EH (cell line): ENCODE results near the gene SEPTIN5.
A peak's percentile ranks its signal among the peaks of the same experiment; 100 is the strongest.
"Not testable (repeated sequence)": the region's sequence is repeated elsewhere in the genome, so short reads cannot be mapped to it uniquely, and the experiment has no call there.

Source experiments
- DNase-seq: peaks from one replicate; pipeline ENCODE4 v3.0.0-alpha.2; 2015; ENCODE audit warnings: low read depth

The SEPTIN5 gene

DNA sequence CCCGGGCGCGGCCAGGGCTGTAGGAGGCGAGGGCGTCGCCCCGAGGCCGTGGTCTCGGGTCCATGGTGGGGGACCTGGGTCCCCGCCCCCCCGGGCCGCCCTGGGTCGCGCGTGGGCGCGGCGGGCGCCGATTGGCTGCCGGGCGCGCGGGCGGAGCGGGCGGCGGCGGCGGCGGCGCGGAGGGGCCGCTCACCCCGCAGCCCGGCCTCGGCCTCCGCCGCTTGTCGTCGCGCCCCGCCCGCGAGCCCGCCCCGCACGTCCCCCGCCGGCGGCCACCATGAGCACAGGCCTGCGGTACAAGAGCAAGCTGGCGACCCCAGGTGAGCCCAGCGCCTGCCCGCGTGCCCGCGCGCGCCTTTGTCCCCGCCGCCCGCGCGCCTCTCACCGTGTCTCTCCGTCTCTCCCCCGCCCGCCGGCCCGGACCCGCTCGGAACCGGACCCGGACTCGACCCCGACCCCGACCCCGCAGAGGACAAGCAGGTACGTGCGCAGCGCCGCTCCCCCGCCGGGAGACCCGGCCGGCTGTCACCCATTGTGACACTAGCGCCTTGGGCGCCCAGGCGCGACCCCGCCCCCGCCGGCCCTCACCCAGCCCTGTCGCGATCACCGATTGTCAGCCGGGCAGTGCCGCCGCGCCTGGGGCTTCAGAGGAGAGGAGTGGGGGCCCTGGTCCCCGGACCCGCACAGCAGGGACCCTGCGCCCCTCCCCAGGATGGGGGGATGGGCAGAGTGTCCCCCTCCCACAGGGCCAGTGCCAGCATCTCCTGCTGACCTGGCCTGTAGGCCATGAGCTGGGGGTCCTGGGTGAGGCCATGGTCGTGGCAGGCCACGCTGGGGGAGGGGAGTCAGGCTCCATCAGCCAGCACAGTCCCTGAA is at the start of gene SEPTIN5:
TSS of gene SEPTIN5 (plus strand) at position 192 of the 876 bp plus-strand sequence. CDS start at position 278, 86 bp downstream.
- no peak for DNase-seq

DNA sequence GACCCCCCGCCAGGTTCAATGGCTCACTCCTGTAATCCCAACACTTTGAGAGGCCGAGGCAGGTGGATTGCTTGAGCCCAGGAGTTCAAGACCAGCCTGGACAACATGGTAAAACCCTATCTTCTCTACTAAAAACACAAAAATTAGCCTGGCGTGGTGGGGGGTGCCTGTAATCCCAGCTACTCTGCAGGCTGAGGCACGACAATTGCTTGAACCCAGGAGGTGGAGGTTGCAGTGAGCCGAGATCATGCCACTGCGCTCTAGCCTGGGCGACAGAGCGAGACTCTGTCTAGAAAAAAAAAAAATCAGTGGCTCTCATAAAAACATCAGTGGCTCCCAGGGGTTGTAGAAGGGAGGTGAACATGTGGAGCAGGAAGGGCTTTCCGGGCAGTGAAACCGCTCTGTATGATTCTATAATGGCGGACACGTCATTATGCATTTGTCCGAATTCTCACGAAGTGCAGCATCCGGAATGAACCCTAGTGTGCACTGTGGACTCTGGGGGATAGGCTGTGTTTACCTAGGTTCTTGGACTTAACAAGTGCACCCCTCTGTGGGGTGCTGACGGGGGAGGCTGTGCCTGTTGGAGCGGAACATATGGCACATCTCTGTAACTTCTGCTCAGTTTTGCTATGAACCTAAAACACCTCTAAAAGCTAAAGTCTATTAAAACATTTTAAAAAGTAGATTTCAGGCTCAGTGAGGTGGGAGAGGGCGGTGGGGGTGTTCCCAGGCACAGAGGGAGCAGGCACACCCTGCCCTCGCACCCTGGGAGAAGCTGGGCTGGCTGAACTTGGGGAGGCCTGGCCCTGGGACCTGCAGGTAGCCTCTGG is 49.1 kb upstream of the SEPTIN5 start:
- DNase-seq: no peak

DNA sequence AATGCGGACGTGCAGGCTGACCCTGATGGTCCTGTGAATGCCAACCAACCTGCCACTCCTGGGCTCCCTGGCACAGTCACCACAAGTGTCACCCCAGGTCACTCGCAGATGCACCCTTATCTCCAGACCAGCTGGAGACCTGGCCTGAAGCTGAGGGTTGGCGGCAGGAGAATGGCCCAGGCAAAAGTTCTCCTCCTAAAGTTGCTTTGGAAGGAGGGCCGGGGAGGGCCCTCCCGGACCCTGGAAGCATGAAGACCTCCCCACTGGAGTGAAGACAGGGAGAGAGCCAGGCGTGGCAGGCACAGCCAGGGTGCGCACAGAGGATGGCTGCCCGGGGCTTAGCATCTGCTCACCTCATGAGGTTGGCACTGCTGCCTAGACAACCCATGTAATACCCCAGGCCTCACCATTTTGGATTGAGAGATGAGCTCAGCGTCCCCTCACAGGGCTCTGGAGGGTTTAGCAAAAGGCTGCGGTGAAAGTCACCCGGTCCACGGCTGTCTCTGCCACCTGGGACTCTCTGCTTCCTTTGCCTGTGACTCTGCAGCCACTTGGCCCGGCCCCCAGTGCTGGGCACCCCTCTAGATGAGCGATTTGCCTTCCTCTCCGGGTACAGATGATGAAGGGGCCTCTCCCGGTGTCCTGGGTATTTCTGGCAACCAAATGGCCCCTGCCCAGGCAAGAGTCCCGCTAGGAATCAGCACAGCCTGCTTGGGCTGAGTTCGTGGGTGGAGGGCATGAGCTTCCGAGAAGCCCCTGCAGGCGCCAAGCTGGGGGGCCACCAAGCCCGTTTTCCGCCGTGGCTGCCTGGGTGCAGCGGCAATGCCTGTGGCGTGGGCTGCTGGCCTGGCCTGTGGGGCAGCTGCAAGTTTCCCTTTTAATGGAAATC is 48.3 kb upstream of the SEPTIN5 start:
- DNase-seq: no peak

DNA sequence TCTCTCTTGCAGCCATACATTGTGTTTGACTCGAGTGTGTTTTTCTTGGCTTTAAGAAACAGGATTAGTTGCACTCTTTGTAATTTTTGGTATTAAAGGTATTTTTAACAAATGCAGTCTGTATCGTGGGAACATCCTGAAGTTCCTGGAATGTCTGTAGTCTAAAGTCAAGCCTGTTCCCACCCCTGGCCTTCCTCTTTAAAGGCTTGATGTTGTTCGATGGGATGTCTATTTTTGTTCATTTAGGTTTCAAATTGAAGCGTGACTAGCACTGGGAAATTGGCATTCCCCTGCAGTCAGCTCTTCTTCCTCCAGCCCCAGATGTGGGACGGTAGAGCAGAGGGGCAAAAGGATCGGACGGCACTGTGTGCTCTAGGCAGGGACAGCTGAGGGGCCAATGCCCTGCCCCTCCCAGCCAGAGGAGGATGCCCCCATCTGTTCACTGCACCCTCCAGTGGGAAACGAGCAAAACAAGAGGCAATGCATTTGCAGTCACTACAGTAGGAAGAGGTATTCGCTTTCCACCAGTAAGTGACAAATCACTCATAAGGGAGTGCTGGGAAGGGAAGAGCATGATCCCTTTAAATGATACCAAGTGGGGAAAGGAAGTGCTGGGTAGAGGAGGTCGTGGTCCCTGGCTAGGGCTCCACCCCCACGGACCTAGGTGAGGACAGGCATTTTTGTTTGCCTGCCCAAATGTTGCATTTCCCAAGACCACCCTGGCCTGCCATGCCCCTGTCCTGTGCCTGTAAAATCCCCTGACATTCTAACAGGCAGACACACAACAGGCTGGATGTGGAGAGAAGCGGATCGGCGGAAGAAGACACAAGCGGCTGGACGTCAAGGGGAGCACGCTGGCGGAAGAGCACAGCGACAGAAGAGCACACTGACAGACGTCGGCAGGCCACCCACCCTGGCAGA is 47.4 kb upstream of the SEPTIN5 start:
- peak; percentile 97 for DNase-seq

DNA sequence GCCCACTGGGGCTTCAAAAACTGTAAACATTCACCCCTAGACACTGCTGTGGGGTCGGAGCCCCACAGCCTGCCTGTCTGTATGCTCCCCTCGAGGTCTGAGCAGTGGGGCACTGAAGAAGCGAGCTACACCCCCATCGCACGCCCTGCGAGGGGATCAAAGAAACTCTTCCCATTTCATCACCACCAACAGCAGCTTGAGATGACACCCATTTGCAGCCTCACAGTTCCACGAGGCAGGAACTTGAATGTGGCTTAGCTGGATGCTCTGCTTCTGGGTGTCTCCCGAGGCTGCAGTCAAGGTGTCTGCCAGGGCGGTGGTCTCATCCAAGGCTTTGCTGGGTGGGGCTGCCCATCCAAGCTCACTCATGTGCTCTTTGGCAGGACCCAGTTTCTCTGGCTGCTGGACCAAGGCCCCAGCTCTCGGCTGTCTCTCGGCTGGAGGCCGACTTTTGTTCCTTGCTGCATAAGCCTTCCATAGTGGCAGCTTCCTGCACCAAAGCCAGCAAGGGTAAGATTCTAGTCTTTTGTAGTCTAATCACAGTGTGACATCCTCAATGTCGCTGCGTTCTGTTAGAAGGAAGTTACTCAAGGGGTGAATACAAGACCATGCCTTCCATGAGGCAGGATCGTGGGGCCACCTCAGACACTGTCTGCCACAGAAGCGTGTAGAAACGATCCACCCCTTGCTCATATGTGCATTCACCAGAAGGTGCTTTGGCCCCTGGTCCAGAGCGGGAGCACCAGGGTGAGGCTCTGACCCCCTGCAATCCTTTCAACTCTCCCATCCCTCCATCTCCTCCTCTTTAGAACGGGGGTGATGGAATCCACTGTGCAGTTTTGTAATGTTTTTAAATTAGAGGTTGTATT is 46.2 kb upstream of the SEPTIN5 start:
- DNase-seq: no peak

DNA sequence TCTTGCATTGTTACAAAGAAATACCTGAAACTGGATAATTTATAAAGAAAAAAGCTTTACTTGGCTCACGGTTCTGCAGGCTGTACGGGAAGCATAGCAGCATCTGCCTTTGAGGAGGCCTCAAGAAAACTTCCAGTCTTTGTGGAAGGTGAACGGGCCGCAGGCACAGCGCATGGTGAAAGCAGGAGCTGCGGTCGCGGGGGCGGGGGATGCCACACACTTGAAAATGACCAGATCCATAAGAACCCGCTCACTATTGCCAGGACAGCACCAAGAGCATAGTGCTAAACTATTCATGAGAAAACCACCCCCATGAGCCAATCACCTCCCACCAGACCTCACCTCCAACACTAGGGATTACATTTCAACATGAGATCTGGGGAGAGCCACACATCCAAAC is 45.6 kb upstream of the SEPTIN5 start:
- DNase-seq: no peak

DNA sequence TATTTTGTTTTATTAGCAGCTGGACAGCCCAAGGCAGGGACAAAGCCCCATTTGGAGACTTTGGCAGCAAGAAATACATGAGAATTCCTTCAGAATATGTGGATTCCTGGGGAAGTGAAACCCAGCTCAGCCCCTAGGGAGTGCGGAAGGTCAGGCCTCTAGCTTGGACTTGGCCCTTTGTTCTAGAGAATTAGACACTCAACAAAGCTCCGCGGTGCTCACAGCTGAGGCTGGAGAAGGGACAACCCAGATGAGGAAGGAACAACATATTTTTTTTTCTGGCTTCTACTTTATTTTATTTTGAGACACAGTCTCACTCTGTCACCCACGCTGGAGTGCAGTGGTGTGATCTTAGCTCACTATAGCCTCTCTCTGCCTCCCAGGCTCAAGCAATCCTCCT is 44.7 kb upstream of the SEPTIN5 start:
- no peak for DNase-seq

DNA sequence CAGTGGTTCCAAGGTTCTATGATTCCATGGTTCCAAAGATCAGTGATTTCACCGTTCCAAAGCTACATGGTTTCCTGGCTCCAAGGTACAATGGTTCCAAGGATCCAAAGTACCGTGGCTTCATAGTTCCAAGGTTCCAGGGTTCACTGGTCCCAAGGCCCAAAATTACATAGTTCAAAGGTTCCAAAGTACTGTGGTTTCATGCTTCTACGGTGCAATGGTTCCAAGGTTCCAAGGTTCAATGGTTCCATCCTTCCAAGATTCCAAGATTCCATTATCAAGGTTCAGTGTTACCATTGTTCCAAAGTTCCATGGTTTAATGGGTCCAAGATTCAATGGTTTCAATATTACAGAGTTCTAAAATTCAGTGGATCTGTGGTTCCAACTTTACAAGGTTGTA is 43.0 kb upstream of the SEPTIN5 start:
- no peak for DNase-seq

DNA sequence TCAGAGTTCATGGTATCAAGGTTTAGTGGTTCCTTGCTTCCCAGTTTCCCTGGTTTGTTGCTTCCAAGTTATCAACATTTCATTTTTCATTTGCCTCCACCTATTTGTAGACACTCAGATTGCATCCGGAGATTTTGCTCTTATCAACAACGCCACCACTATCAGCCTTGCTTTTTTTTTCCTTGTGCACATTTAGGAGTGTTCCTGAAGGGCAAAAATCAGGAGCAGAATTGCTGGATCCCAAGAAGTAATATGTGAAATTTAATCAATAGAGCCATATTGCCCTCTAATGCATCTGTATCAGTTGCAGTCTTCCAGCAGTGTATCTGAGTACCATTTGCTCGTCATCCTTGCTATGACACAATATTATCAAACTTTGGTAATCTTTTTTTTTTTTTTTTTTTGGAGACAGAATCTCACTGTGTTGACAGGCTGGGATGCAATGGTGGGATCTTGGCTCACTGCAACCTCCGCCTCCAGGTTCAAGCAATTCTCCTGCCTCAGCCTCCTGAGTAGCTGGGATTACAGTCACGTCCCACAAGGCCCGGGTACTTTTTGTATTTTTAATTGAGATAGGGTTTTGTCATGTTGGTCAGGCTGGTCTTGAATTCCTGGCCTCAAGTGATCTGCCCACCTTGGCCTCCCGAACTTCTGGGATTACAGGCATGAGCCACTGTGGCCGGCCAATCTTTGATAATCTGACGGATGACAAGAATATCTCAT is 42.1 kb upstream of the SEPTIN5 start:
- no peak for DNase-seq

DNA sequence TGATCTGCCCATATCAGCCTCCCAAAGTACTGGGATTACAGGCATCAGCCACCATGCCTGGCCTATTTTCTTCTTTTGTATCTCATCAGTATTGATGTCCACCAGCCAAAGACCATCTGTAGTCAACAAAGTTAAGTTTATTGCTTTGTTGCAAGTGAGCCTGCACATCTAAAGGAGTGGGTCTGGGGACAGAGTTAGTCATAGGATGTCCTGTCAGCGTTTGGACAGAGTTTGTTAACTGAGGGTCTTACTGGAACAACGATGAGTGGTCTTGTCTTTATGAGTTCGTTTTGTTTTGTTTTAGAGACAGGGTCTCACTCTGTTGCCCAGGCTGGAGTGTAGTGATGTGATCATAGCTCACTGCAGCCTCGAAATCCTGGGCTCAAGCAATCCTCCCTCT is 40.6 kb upstream of the SEPTIN5 start:
- no peak for DNase-seq

DNA sequence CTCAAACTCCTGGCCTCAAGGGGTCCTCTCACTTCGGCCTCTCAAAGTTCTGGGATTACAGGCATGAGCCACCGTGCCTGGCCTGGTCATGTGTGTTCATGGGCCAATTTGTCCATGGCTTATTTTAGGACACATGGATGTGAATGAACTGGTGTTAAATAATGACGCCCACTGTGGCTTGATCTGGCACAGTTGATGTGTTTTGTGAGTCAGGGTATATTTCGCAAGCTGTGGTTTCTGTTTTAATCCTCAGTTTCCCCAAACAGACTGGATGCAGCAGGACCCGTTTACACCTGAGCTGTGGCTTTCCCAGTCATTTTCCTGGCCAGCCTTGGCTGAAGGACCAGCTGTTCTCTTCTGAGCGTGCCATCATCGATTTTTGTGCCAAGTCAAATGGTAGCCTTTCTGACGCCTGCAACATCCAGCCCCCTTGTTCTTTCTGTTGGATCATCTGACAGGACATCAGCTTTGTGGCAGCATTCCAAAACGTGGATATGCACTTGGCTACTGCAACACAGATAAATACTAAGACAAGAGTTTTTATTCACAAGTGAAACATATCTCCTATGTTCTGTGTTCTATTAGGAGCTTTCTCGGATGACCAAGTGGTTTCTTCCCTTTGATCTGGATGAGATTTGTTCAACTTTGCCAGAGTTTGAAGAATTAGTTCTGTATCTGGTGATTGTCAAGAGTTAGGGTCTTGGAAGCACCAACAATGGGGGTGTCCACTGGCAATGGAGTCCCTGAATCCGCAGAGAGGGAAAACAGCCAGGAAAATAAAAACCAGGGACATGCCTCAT is 40.0 kb upstream of the SEPTIN5 start:
- no peak for DNase-seq

DNA sequence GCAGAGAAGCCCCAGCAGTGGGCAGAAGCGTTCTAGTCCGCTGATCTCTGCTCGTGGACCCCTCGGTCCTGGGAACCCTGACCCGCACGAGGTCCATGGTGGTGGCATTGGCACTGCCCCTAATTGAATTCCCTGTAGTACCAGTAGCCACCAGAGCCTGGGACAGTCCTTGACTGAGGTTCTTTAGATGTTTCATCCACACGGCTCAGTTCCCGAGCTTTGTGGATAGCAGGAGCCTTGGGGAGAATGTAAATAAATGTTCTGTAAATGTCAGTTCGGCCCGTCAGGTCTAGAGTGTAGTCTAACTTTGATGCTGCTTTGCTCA is 39.4 kb upstream of the SEPTIN5 start:
- DNase-seq: no peak

DNA sequence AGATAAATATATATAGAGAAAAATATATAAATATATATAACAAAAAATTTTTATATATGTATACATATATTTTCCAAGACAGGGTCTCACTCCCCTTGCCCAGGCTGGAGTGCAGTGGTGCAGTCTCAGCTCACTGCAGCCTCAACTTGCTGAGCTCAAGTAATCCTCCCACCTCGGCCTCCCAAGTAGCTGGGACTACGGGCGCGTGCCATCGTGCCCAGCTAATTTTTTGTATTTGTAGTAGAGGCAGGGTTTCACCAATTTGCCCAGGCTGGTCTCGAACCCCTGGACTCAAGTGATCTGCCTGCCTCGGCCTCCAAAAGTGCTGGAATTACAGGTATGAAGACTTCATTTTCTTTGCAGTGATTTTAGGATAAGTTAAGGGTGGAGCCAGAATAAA is 38.9 kb upstream of the SEPTIN5 start:
- no peak for DNase-seq

DNA sequence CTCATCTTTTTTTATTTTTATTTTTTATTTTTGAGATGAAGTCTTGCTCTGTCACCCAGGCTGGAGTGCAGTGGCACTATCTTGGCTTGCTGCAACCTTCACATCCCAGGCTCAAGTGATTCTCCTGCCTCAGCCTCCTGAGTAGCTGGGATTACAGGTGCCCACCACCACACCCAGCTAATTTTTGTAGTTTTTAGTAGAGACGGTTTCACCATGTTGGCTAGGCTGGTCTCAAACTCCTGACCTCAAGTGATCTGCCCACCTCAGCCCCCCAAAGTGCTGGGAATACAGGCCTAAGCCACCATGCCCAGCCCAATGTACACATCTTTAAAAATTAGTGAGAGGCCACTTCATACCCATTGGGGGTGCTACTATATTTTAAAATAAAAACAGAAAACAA is 37.9 kb upstream of the SEPTIN5 start:
- DNase-seq: not testable (repeated sequence)

DNA sequence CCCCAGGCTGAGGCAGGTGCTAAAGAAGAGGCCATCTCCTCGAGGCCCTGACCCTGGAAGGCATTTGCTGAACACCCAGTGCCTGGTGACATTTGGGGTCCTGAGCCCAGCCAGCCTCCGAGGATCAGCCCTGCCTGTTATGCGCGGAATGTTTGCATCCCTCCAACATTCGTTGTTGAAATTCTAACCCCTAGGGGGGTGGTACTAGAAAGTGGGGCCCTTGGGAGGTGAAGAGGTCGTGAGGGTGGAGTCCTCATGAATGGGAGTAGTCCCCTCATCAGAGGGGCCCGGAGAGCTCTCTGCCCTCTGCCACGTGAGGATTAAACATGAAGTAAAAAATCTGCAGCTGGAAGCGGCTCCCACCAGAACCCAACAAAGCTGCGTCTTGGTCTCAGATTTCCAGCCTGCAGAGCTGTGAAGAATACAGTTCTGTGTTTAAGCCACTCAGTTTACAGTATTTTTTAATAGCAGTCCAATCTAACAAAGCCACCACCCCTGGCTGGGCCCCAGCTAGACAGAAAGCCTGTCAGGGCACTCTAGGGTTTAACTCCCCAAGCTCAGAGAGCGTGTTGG is 35.3 kb upstream of the SEPTIN5 start:
- DNase-seq: no peak

DNA sequence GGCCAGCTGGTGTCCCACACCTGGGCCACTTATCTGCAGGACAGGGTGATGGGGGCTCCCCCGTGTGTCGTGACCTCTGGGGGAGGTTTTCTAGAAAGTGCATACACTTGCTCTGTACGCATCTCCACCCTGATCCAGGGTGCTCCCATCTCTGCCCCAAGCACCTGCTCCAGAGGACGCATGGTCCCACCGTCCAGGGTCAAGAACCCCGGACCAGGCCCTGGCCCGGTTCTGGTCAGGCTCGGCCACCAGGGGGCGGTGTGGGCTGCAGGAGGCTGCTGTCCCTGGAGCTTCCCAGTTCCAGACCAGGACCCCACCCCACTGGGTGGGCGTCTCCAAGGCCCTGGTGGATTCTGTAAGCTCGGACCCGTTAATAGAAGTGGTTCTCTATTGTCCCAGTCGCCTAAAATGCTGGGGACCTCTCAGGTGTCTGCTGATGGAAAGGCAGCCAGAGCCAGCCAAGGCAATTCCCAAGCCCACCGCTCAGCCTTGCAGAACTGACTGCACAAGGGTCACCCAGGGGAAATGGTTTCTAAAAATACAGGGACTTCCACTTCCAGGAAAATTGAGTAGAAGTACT is 34.7 kb upstream of the SEPTIN5 start:
- no peak for DNase-seq

DNA sequence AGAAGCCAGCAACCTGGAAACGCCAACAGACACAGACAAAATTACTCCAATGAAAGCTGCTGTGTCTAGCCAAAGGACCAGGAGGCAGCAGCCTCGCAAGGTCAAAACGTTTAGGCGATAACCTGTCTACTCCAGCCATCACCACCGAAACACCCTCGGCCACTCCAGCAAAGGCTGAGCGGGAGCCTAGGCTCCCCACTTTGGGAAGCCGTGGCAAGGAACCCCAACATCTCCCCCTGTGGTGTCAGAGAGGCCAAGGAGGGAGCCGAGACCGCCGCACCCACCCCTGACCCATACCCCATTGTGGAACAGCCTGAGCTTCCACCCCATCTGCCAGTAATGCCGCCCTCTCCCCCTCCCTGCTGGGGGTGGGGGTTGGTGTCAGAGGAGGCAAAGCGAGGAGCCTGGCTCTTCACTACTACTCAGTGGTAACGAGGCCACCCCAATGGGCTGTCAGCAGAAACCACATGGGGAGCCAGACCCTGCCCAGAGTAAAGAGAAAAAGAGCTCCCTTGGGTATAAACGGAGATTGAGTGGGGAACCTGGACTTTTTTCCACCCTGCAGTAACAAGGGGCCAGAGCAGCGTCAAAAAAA is 33.9 kb upstream of the SEPTIN5 start:
- no peak for DNase-seq
